Choroid plexus epithelial cell (primary cell): Measurements from ENCODE around the gene PJA2.

Experiments used
- DNase-seq: peaks from one replicate; pipeline ENCODE4 v3.0.0-alpha.2; 2010; ENCODE audit warnings: low read depth
- H3K4me3 ChIP-seq: 2 replicates; pipeline ENCODE4 v1.5.1; 2011; ENCODE audit warnings: low read depth, mild to moderate bottlenecking, control low read depth, low read length, moderate library complexity
- CTCF ChIP-seq: conservative IDR thresholded peaks from 2 replicates; pipeline ENCODE4 v1.5.1; 2011; ENCODE audit warnings: low read depth, mild to moderate bottlenecking, control low read depth, inconsistent platforms, low read length, moderate library complexity

PJA2 gene

GRCh38 chr5:109373932-109374331 is 35.8 kb downstream of the PJA2 start:
- no peak for TF ChIP-seq CTCF
- DNase-seq = no peak

GRCh38 chr5:109370343-109370742 is 39.4 kb downstream of the PJA2 start:
- H3K4me3 ChIP-seq = no peak overlapping the region
- TF ChIP-seq CTCF = no peak
- no peak for DNase-seq

More at GRCh38 chr5:109373932-109374331, 35.8 kb downstream of the PJA2 start:
- H3K4me3 ChIP-seq = no peak overlapping the region

- no peak for TF ChIP-seq CTCF
- no peak for DNase-seq
- H3K4me3 ChIP-seq = no peak overlapping the region
Measured at GRCh38 chr5:109365653-109366052, 44.1 kb downstream of the PJA2 start.

- no peak for TF ChIP-seq CTCF
- H3K4me3 ChIP-seq = no peak overlapping the region
- DNase-seq = no peak
Measured at GRCh38 chr5:109364977-109365376, 44.8 kb downstream of the PJA2 start.

- H3K4me3 ChIP-seq = no peak overlapping the region
- no peak for TF ChIP-seq CTCF
- DNase-seq = no peak
Measured at GRCh38 chr5:109359642-109360041, 50.1 kb downstream of the PJA2 start.

GRCh38 chr5:109357807-109358206 is 52.0 kb downstream of the PJA2 start:
- no peak for DNase-seq
- H3K4me3 ChIP-seq = no peak overlapping the region
- TF ChIP-seq CTCF = no peak

- DNase-seq = no peak
- no peak for TF ChIP-seq CTCF
- H3K4me3 ChIP-seq = no peak overlapping the region
Measured at GRCh38 chr5:109354761-109355160, 55.0 kb downstream of the PJA2 start.
